Loucy (cell line): ENCODE results near the gene CIAO3.

Source experiments
- H2AFZ ChIP-seq: fragments of 200-600 bp; sonication (generic); 2 replicates; pipeline ENCODE4 v1.6.0; 2016; ENCODE audit warnings: antibody characterized with exemption, mild to moderate bottlenecking, low read length, moderate library complexity
- H3F3A ChIP-seq: fragments of 200-600 bp; 2 replicates; pipeline ENCODE4 v1.6.0; 2016; ENCODE audit warnings: antibody characterized with exemption, low read depth, mild to moderate bottlenecking
- H3K27me3 ChIP-seq: fragments of 200-600 bp; sonication (generic); 2 replicates; pipeline ENCODE4 v1.6.1; 2014; ENCODE audit warnings: low read length, mild to moderate bottlenecking; ENCODE audit not compliant: insufficient read depth, poor library complexity, severe bottlenecking
- H3K36me3 ChIP-seq: fragments of 200-600 bp; sonication (generic); 2 replicates; pipeline ENCODE4 v1.6.1; 2016; ENCODE audit warnings: low read length; ENCODE audit not compliant: insufficient read depth
- H3K4me1 ChIP-seq: fragments of 200-600 bp; sonication (generic); 2 replicates; pipeline ENCODE4 v1.5.1; 2014; ENCODE audit warnings: low read length, mild to moderate bottlenecking; ENCODE audit not compliant: insufficient read depth, poor library complexity, severe bottlenecking
- H3K4me2 ChIP-seq: fragments of 200-600 bp; sonication (generic); 2 replicates; pipeline ENCODE4 v1.6.0; 2014; ENCODE audit warnings: antibody characterized with exemption, low read length, low read depth, mild to moderate bottlenecking; ENCODE audit not compliant: poor library complexity, severe bottlenecking
- H3K4me3 ChIP-seq: fragments of 200-600 bp; sonication (generic); 2 replicates; pipeline ENCODE4 v1.5.1; 2014; ENCODE audit warnings: low read length, mild to moderate bottlenecking, mixed read lengths; ENCODE audit not compliant: poor library complexity, severe bottlenecking
- H3K79me2 ChIP-seq: fragments of 200-600 bp; sonication (generic); 2 replicates; pipeline ENCODE4 v1.6.1; 2014; ENCODE audit warnings: low read length; ENCODE audit not compliant: insufficient read depth
- H3K9ac ChIP-seq: fragments of 200-600 bp; sonication (generic); 2 replicates; pipeline ENCODE4 v1.6.0; 2014; ENCODE audit warnings: mild to moderate bottlenecking, low read depth, low read length, moderate library complexity; ENCODE audit not compliant: poor library complexity, severe bottlenecking
- H3K9me2 ChIP-seq: fragments of 200-600 bp; sonication (generic); replicated peaks from 2 replicates; pipeline ENCODE4 v1.6.1; 2016; ENCODE audit warnings: low read depth, low read length, mixed read lengths
- H3K9me3 ChIP-seq: fragments of 200-600 bp; sonication (generic); 2 replicates; pipeline ENCODE4 v1.6.1; 2014; ENCODE audit warnings: mild to moderate bottlenecking, antibody characterized with exemption, low read length, low read depth; ENCODE audit not compliant: insufficient read depth
- H4K20me1 ChIP-seq: fragments of 200-600 bp; sonication (generic); 2 replicates; pipeline ENCODE4 v1.6.0; 2014; ENCODE audit warnings: antibody characterized with exemption, low read length, mild to moderate bottlenecking; ENCODE audit not compliant: insufficient read depth, poor library complexity, severe bottlenecking
- EZH2phosphoT487 ChIP-seq: fragments of 200-600 bp; IDR thresholded peaks from 2 replicates; pipeline ENCODE4 v1.6.1; 2018; ENCODE audit warnings: antibody characterized with exemption, mild to moderate bottlenecking, moderate library complexity, borderline replicate concordance
- TF ChIP-seq, protein P1 (sequence below): fragments of 200-600 bp; sonication (generic); conservative IDR thresholded peaks from 2 replicates; pipeline ENCODE4 v1.5.1; 2014; ENCODE audit warnings: mild to moderate bottlenecking, antibody characterized with exemption, low read length

The CIAO3 gene

DNA sequence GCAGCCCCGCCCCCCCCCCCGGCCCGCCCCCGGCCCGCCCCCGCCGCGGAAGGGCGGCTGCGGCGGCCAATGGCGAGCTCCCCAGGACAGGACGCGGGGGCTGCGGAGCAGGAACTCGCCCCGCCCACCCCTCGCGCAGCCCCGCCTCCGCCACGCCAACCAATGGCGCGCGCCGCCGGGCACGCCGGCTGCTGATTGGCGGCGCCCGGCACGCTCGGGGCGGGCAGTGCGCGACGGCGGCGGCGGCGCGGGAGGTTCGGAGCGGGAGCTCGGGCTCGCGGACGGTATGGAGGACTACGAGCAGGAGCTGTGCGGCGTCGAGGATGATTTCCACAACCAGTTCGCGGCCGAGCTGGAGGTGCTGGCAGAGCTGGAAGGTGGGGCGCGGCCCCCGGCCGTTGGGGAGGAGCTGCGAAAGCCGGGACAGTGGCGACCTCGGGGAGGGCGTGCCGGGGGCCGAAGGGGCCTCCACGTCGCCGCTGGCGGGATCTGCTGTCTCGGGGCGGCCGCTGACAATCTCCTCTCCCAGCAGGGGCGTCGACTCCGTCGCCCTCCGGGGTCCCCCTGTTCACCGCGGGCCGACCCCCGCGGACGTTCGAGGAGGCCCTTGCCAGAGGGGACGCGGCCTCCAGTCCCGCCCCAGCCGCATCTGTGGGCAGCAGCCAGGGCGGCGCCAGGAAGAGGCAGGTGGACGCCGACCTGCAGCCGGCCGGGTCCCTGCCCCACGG is 47.8 kb upstream of the CIAO3 start, which contains the start of gene CHTF18:
Gene CHTF18, plus strand, starts transcription at position 222 of the 728 bp plus-strand sequence. Its CDS starts 65 bp downstream, at position 287.
- Histone ChIP-seq H3K27me3 (no peaks in the 10 kb centered on the region), H3K4me3 (peak within 1 kb of the TSS; percentile 82)

GRCh38 chr16:787978-788398 is 47.2 kb upstream of the CIAO3 start, which contains the start of gene RPUSD1:
RPUSD1 (minus strand) TSS chr16:788381; CDS start chr16:787737, 644 bp downstream.
- Histone ChIP-seq H3K9me2 (no peaks in the 10 kb centered on the region), H3K4me3 (peak within 1 kb of the TSS; percentile 82), H2AFZ (0 out of 2 replicates have a peak within 1 kb of the TSS, but pooled peaks have one; percentile 65), H3F3A (no peaks in the 10 kb centered on the region), H3K4me2 (peak within 1 kb of the TSS; percentile 67), H3K27me3 (no peaks in the 10 kb centered on the region), H4K20me1 (no peaks in the 10 kb centered on the region), H3K9ac (peak within 1 kb of the TSS; percentile 85), H3K9me3 (no peaks in the 10 kb centered on the region), H3K36me3 (no peaks in the 10 kb centered on the region), H3K4me1 (no peaks in the 10 kb centered on the region), H3K79me2 (peaks cover 30% of the 10 kb centered on the region; the same call in 1 of the 2 replicates)
- TF ChIP-seq EZH2phosphoT487 = no peak
- TF ChIP-seq, protein P1, sequence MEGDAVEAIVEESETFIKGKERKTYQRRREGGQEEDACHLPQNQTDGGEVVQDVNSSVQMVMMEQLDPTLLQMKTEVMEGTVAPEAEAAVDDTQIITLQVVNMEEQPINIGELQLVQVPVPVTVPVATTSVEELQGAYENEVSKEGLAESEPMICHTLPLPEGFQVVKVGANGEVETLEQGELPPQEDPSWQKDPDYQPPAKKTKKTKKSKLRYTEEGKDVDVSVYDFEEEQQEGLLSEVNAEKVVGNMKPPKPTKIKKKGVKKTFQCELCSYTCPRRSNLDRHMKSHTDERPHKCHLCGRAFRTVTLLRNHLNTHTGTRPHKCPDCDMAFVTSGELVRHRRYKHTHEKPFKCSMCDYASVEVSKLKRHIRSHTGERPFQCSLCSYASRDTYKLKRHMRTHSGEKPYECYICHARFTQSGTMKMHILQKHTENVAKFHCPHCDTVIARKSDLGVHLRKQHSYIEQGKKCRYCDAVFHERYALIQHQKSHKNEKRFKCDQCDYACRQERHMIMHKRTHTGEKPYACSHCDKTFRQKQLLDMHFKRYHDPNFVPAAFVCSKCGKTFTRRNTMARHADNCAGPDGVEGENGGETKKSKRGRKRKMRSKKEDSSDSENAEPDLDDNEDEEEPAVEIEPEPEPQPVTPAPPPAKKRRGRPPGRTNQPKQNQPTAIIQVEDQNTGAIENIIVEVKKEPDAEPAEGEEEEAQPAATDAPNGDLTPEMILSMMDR = no peak

More for the DNA sequence above, 47.8 kb upstream of the CIAO3 start, which contains the start of gene CHTF18:
- H3F3A ChIP-seq = no peaks in the 10 kb centered on the region
- H3K4me1 ChIP-seq = no peaks in the 10 kb centered on the region
- H3K9me3 ChIP-seq = no peaks in the 10 kb centered on the region
- peak within 1 kb of the TSS; percentile 67 for H3K4me2 ChIP-seq
- H4K20me1 ChIP-seq = no peaks in the 10 kb centered on the region
- H3K9me2 ChIP-seq = no peaks in the 10 kb centered on the region
- H3K36me3 ChIP-seq = no peaks in the 10 kb centered on the region
- H3K9ac ChIP-seq = peak within 1 kb of the TSS; percentile 85
- H2AFZ ChIP-seq = 0 out of 2 replicates have a peak within 1 kb of the TSS, but pooled peaks have one; percentile 65
- TF ChIP-seq, protein P1 = no peak
- TF ChIP-seq EZH2phosphoT487 = no peak
- H3K79me2 ChIP-seq = peaks cover 30% of the 10 kb centered on the region; the same call in 1 of the 2 replicates

DNA sequence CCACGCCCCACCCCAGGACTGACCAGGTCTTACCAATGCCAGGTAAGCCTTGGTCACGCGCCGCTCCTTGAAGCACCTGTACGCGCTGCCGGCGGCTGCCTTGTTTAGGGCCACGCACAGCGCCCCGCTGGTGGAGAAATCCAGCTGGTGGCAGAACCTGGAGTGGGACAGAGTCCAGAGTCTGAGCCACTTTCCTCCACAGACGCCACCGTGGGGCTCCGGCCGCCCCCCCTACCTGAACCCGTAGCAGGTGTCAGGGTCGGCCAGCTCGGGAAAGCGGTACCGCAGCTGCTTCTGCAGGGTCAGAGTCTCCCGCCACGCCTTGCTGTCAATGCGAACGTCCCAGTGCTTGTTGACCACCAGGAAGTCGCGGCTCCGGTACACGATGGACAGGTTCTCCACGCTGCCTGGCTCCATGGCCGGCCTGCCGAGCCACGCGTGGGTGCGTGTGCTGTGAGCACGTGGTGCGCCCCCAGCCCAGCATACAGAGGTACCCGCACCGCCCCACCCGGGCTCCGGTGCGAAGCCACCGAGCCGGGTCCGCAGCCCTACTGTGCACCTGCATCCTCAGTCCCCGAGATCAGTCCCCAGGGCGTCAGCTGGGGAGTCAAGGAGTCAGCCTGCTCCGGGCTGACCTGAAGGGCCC is 46.6 kb upstream of the CIAO3 start:
- peaks cover 30% of the 10 kb centered on the region; the same call in 1 of the 2 replicates for H3K79me2 ChIP-seq
- TF ChIP-seq, protein P1 = no peak

More for the DNA sequence above, 46.6 kb upstream of the CIAO3 start:
- no peaks in the 10 kb centered on the region for H3K9me3 ChIP-seq
- H3K9me2 ChIP-seq = no peaks in the 10 kb centered on the region
- no peaks in the 10 kb centered on the region for H3K27me3 ChIP-seq
- peak overlapping the region; percentile 66 for H3K4me2 ChIP-seq
- H3K36me3 ChIP-seq = no peaks in the 10 kb centered on the region
- no peaks in the 10 kb centered on the region for H3K4me1 ChIP-seq
- peak overlapping the region; percentile 82 for H3K4me3 ChIP-seq
- H4K20me1 ChIP-seq = no peaks in the 10 kb centered on the region
- H3K9ac ChIP-seq = peak overlapping the region; percentile 81
- no peak overlapping the region for H2AFZ ChIP-seq
- no peaks in the 10 kb centered on the region for H3F3A ChIP-seq
